ENCODE measurements around the gene KRTAP4-2. TPM values are rescaled to one million over a fixed set of nuclear protein-coding genes. Genes with fewer than 3 reads are reported as not detected.

Gene KRTAP4-2
- total RNA-seq, 2 donors from 2014 or later, result not detected

GRCh38 chr17:41211845-41212466, 33.9 kb upstream of the KRTAP4-2 start:
- Mint-ChIP-seq H3K4me3 (no peak overlapping the region), H3K27ac (no peak overlapping the region), H3K27me3 (ENCODE audit: insufficient read depth) (peaks cover 5% of the 10 kb centered on the region), H3K9me3 (peaks cover 15% of the 10 kb centered on the region), H3K36me3 (ENCODE audit: low read depth) (no peaks in the 10 kb centered on the region), H3K4me1 (no peaks in the 10 kb centered on the region)
- 70 to 83% methylated on average over 1 of the region's 1 CpG for WGBS, 2 experiments (ENCODE audit: insufficient coverage in 1 of 2, insufficient read length in 1 of 2)
- no peak for DNase-seq
- no peaks in the 10 kb centered on the region for H3K36me3 ChIP-seq (ENCODE audit: control insufficient read depth, insufficient read depth, low read length)
- no peak overlapping the region for H3K27ac ChIP-seq (ENCODE audit: low read depth, low read length)
- no peak for TF ChIP-seq CTCF (conservative IDR thresholded peaks at IDR 0.05)
- H3K4me3 ChIP-seq (ENCODE audit: low read length), result no peak overlapping the region
- H3K9ac ChIP-seq (ENCODE audit: extremely low read depth, low read length, poor library complexity, severe bottlenecking), result no peak overlapping the region
- no peaks in the 10 kb centered on the region for H3K9me3 ChIP-seq (ENCODE audit: control insufficient read depth, low read length)
- H3K27me3 ChIP-seq (ENCODE audit: control insufficient read depth, insufficient read depth, low read length, poor library complexity, severe bottlenecking), result no peaks in the 10 kb centered on the region
- H3K4me1 ChIP-seq (ENCODE audit: control insufficient read depth, insufficient read depth, low read length), result no peaks in the 10 kb centered on the region

DNA sequence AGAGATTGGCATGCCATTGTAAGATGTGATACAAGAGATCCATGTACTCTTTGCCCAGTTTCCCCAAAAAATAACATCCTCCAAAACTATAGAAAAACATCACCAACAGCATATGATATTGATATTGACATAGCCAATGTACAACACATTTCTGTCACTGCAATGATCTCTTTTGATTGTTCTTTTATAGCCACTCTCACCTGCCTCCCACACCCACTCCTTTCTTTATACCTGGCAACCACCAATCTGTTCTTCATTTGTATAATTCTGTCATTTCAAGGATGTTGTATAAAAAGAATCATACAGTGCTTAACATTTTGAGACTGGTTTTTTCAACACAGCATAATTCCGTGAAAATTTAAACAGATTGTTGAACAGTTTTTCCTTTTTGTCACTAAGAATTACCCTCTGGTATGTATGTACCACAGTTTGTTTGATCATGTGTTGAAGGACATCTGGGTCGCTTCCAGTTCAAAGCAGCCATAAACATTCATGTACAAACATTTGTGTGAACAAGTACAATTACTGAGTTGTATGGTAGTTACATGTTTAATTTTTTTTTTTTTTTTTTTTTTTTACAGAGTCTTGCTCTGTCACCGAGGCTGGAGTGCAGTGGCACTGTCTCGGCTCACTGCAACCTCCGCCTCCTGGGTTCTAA, 21.5 kb upstream of the KRTAP4-2 start:
- Histone ChIP-seq H3K27me3 (ENCODE audit: control insufficient read depth, insufficient read depth, low read length, poor library complexity, severe bottlenecking) (no peaks in the 10 kb centered on the region), H3K27ac (ENCODE audit: low read depth, low read length) (no peak overlapping the region), H3K9ac (ENCODE audit: extremely low read depth, low read length, poor library complexity, severe bottlenecking) (no peak overlapping the region), H3K4me1 (ENCODE audit: control insufficient read depth, insufficient read depth, low read length) (no peaks in the 10 kb centered on the region), H3K4me3 (ENCODE audit: low read length) (no peak overlapping the region), H3K36me3 (ENCODE audit: control insufficient read depth, insufficient read depth, low read length) (no peaks in the 10 kb centered on the region), H3K9me3 (ENCODE audit: control insufficient read depth, low read length) (no peaks in the 10 kb centered on the region)
- DNase-seq, result no peak
- Mint-ChIP-seq H3K4me1 (no peaks in the 10 kb centered on the region), H3K36me3 (ENCODE audit: low read depth) (no peaks in the 10 kb centered on the region), H3K27me3 (ENCODE audit: insufficient read depth) (peaks cover 7% of the 10 kb centered on the region), H3K9me3 (peaks cover 11% of the 10 kb centered on the region), H3K4me3 (no peak overlapping the region), H3K27ac (no peak overlapping the region)
- 74 to 94% methylated on average over 3 to 5 of the region's 5 CpGs for WGBS, 2 experiments (ENCODE audit: insufficient coverage in 1 of 2, insufficient read length in 1 of 2)
- TF ChIP-seq CTCF (conservative IDR thresholded peaks at IDR 0.05), result no peak

DNA sequence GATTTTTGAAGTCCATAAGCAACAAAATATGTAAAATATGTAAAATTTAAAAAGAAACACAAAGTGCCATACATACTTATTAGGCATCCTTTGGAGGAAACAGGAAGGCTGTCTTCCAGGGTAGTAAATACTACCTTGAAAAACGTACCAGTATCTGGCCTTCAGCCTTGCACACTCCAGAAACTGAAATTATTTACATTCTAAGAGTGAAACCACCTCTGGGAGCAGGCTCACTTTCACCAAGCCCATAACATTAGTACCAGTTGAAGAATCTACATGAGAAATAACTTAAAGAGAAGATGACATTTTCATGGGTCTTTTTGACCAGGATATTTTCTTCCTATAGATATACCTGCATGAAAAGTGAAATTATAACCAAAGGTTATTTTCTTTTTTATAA, 18.0 kb upstream of the KRTAP4-2 start:
- no peak overlapping the region for H3K27ac Mint-ChIP-seq
- Histone ChIP-seq H3K27me3 (ENCODE audit: control insufficient read depth, insufficient read depth, low read length, poor library complexity, severe bottlenecking) (no peaks in the 10 kb centered on the region), H3K36me3 (ENCODE audit: control insufficient read depth, insufficient read depth, low read length) (no peaks in the 10 kb centered on the region), H3K9me3 (ENCODE audit: control insufficient read depth, low read length) (no peaks in the 10 kb centered on the region), H3K4me1 (ENCODE audit: control insufficient read depth, insufficient read depth, low read length) (no peaks in the 10 kb centered on the region), H3K9ac (ENCODE audit: extremely low read depth, low read length, poor library complexity, severe bottlenecking) (no peak overlapping the region), H3K27ac (ENCODE audit: low read depth, low read length) (no peak overlapping the region), H3K4me3 (ENCODE audit: low read length) (no peak overlapping the region)
- WGBS, 2 experiments (ENCODE audit: insufficient coverage in 1 of 2, insufficient read length in 1 of 2), result 81% methylated on average over 1 of the region's 1 CpG; no CpG with 5 or more reads in 1 of the 2 experiments
- TF ChIP-seq CTCF (conservative IDR thresholded peaks at IDR 0.05), result no peak
- no peak for DNase-seq
- no peaks in the 10 kb centered on the region for H3K36me3 Mint-ChIP-seq (ENCODE audit: low read depth)
- H3K4me3 Mint-ChIP-seq, result no peak overlapping the region
- H3K9me3 Mint-ChIP-seq, result peaks cover 20% of the 10 kb centered on the region
- no peaks in the 10 kb centered on the region for H3K4me1 Mint-ChIP-seq
- peaks cover 12% of the 10 kb centered on the region for H3K27me3 Mint-ChIP-seq (ENCODE audit: insufficient read depth)
